GM21360 (cell line): ENCODE results near the gene MAB21L1.

ENCODE experiments used
- ATAC-seq: cut with Tn5 transposase; IDR thresholded peaks from one replicate; pipeline ENCODE4 v1.9.1; 2021; ENCODE audit warnings: mild to moderate bottlenecking, moderate library complexity; ENCODE audit not compliant: unreplicated experiment

MAB21L1 gene

GRCh38 chr13:35449821-35450220, 26.7 kb downstream of the MAB21L1 start:
- no peak for ATAC-seq

- no peak for ATAC-seq
Measured at GRCh38 chr13:35448465-35448864, 28.0 kb downstream of the MAB21L1 start.
